CD4-positive, alpha-beta T cell treated with Interferon gamma for 1 hour (primary cell): Measurements from ENCODE around the gene ZPLD1.

ENCODE experiments used
- DNase-seq: peaks from one replicate; pipeline ENCODE4 v3.0.0-alpha.2; 2020

ZPLD1 gene

GRCh38 chr3:102434715-102435114, at the start of gene ZPLD1:
ZPLD1 (plus strand) TSS chr3:102435015; CDS start chr3:102438488, 3,473 bp downstream.
- DNase-seq: no peak

DNA sequence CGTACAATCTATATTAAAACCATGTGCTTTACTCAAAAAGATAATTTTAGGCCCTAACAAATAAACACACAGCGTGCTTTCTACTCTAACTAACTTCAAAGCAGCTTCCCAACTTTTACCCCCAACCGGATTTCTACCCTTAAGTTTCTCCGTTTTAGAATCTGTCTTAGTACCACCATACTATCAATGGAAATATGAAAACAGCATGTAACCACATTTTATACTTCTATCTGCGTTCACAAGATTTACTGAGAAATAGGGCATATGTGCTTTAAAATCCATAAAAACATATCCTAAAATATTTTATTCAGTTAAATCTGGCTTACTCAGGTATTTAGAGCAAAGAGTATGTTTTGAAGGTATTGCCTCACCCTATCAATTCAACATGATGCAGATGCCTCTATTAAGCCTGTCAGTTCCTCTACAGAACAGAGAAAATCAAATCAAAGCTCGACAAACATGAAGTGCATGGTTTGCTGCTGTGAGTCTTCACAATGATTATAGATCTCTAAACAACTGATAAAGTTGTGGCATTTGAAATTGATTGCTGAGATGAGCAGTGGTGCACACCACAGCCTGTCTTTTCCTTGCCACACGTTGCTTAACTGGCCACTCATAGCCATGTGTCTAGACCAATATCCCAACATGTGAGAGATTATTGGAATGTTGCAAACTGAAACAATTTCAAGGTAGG, 44.5 kb upstream of the ZPLD1 start:
- no peak for DNase-seq

DNA sequence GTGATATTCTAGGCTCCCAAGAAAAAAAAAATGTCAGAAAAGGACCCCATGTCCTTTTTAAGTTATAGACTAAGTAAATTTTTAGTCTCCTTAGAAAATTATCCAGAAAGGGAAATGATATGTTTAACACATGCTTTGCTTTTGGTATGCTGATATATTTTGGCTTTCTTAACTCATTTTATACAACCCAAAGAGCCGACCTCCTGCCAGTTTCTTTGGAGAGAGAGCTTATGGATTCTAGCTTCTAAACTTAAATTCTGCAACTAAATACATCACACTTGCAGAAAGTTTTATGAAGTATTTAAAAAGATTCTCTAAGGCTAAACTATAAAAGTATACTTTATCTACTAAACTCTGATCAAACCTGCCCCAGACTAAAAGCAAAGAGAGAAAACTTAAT, 43.9 kb upstream of the ZPLD1 start:
- no peak for DNase-seq

DNA sequence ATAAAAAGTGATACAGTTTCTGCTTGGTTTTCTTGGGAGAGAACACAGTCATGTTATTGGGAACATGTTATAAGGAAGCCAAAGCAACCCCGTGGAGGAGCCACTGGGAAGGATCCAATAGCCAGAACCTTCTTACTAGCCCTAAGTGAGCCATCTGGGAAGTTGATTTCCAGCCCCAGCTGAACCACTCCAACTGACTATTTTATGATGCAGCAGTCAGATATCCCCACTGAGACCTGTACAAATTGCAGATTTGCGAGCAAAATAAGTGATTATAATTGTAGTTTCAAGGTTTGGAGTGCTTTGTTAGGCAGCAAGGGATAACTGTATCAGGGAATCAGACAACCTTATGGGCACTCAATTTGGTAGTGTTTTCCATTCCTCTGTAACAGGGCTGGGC, 43.3 kb upstream of the ZPLD1 start:
- no peak for DNase-seq

- no peak for DNase-seq
Observed at GRCh38 chr3:102394517-102394916, 40.3 kb upstream of the ZPLD1 start.

DNA sequence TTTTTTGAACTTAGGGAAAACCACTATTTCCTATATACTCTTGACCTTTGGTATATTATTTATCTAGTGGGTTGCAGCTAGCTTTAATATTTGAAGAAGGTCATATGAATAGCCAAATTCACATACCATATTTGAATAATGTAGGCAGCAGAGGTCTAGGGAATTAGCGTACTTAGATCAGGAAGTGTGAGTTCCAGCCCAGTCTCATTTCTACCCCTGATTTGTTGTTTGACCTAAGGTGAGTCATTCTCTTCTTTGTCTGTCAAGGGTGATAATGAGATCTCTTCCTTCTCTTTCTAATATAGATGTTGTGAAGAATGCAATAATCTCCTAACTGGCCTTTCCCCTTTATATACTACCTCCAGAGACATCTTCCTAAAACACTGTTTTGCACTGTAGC, 36.6 kb upstream of the ZPLD1 start:
- DNase-seq: no peak

DNA sequence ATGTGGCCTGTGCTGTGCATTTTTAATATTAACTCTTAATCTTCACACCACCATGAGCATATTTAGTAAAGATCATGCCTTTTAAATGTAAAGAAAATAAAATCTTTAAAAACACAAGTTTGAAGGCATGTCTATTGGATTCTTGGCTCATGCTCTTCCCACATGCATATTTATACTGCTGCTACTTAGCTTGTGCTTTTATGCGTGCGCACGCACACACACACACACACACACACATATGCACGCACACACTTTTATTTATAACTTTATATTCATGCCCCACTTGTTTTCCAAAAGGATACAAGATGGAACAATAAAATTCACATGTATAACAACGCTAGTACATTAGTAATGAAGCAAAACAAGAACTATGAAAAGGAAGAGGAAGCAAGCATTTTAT, 36.1 kb upstream of the ZPLD1 start:
- DNase-seq: no peak

- no peak for DNase-seq
Observed at GRCh38 chr3:102400142-102400541, 34.7 kb upstream of the ZPLD1 start.

GRCh38 chr3:102400766-102401165, 34.0 kb upstream of the ZPLD1 start:
- DNase-seq: no peak

- no peak for DNase-seq
Observed at GRCh38 chr3:102410616-102411015, 24.2 kb upstream of the ZPLD1 start.

GRCh38 chr3:102415553-102415952, 19.3 kb upstream of the ZPLD1 start:
- DNase-seq: no peak

- DNase-seq: no peak
Observed at GRCh38 chr3:102419786-102420185, 15.0 kb upstream of the ZPLD1 start.

DNA sequence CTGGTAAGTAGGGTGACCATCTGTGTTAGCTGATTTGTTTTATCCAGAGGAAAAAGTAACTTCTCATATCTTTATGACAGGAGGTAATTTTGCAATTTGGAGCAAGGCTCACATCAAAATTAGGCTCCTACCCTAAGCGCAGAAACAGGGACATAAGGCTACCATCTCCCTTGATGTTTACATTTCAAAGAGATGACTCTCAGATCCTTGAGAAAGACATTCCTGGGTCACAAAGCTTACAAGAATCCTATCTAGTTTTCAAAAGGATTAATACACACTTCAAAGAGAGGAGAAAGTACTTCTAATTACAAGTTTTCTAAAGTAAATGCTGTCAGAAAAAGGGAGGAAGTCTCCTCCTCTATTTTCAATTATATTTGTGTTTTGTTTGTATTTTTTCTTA, 7.0 kb downstream of the ZPLD1 start:
- no peak for DNase-seq

- no peak for DNase-seq
Observed at GRCh38 chr3:102443021-102443420, 8.2 kb downstream of the ZPLD1 start.

DNA sequence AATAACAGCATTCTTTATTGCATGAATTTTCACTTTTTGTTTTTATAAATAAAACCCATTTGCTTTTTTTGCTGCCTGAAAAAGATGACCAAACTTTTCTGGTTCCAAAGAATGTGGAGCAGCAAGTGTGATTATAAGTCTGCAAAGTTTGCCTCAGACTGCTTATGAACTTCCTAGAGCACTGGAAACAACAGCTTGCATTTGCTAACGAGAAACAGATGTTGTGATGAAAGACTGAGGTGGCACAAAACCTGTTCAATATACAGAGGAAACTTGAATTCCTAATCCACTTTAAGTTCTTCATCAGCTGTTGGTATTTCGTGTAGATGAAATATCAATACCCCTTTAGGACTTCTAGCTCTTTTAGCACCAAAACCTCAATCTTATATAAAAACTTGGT, 9.3 kb downstream of the ZPLD1 start:
- DNase-seq: no peak

- DNase-seq: no peak
Observed at GRCh38 chr3:102447272-102447671, 12.5 kb downstream of the ZPLD1 start.

DNA sequence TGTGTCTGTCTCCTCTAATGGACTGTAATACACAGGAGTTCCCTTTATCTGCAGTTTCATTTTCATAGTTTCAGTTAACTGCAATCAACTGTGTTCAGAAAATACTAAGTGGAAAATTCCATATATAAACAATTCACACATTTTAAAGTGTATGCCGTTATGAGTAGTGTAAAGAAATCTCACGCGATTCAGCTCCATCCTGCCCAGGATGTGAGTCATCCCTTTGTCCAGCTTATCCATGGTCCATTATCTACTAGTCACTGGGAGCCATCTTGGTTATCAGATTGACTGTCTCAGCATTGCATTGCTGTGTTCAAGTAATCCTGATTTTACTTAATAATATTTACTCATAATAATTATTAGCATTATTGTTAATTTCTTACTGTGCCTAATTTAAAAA, 14.5 kb downstream of the ZPLD1 start:
- DNase-seq: no peak

- no peak for DNase-seq
Observed at GRCh38 chr3:102449930-102450329, 15.1 kb downstream of the ZPLD1 start.

DNA sequence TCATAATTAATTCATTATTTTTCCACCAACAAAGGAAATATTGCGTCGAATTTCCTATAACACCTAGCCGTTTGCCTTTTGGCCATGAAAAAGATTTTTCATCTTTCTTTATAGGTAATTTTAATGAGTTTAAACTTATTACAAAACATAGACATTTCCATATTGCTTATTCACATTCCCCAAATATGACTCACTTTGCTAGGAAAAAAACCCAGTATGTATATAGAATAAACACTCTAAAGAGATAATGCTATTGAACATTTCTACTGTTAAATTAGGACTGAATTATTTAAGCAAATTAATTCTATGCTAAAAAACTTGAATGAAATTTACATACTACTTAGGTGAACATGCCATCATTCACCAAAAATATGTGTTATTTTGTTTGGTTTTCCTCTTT, 16.2 kb downstream of the ZPLD1 start:
- no peak for DNase-seq

DNA sequence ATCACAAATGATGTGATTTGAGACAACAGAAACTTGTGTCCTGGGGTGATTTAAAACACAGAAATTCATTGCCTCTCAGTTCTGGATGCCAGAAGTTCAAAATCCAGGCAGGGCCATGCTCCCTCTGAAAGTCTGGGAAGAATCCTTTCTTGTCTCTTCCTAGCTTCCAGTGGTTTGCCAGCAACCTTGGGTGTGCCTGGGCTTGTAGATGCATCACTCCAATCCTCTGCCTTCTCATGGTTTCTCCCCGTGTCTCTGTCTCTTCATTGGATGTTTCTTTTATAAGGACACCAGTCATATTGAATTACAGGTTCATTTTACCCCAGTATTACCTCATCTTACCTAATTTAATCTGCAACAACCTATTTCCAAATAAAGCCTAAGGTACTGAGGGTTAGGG, 16.7 kb downstream of the ZPLD1 start:
- no peak for DNase-seq

DNA sequence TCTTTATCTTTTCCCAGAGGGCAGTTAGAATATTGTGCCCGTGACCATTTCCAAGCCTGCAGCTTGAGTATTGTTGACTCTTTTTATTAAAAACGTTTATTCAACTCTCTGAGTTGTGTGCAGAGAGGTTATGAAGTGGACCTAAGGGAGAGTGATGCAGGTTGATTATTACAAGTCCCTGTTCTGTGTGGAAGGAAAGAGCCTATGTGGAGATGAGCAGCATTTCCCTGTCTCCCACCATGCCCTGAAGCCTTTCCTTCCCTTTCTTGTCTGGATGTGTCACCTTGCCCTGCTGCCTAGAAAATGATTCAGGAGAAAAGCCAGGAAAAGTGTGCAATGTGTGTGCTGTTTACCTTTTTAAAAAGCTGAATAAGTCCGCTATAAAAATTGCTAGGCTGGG, 19.4 kb downstream of the ZPLD1 start:
- DNase-seq: no peak

GRCh38 chr3:102457644-102458043, 22.8 kb downstream of the ZPLD1 start:
- no peak for DNase-seq

GRCh38 chr3:102460579-102460978, 25.8 kb downstream of the ZPLD1 start:
- DNase-seq: no peak

DNA sequence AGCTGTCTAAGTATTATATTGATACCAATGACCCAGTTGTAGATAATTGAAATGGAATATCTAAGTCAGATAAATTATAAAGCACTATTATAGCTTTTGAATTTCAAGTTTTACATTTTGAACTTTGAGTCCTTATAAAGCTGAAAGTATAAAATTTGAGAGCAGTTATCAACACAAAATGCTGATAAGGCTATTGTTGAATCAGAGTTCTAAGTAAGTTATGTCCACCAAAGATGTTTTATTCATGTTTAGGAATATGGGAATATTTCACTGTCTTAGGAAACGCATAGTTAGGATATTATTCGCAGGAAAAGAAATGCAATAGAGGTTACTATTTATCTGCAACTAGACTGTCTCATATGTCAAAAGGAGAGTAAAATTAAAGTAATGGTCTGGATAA, 29.4 kb downstream of the ZPLD1 start:
- DNase-seq: no peak

DNA sequence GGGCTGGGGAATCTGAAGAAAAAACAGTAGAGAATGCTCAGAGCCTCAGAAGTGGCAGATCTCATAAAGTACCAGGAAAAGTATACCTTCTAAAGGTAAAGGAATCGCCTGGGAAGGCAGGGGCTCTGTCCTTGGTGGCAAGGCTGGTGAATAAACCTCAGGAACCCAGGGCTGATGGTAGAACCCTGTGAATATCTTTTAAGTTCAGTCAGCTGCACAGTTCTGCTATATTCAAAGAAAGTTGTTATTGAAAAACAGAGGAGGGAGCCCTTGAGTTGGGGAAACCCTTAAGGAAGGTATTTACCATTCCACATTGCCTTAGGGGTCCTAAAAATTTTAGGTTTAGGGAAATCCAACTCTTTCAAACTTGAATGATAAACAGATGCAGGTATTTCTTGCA, 31.2 kb downstream of the ZPLD1 start:
- no peak for DNase-seq

DNA sequence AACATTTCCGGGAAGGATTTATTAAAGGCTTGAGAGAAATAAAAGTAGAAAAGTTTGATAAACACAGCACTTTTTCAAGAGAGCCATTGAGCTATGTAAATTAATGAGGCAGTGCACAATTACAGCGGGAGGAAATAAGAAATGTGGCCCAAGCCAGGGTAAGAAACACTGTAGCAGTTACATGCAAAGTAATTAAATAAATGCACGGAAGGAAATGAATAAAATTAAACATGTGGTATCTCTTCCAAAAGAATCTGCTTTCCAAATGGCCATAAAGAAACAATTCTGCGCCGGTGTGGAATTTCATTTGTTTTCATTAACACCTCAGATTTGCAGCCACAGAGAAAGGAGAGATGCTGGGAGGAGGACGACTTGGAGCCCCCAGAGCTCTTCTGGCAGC, 35.3 kb downstream of the ZPLD1 start:
- no peak for DNase-seq
